Right lobe of liver (tissue), 6 donors: ENCODE measurements around the gene WNT9B. TPM values are rescaled to one million over a fixed set of nuclear protein-coding genes. Genes with fewer than 3 reads are reported as not detected.
A peak's percentile ranks its signal among the peaks of the same experiment; 100 is the strongest.

Experiments used
- ATAC-seq, 4 donors: fragments of 200-7000 bp; cut with Tn5 transposase; one replicate each; pipeline ENCODE4 v1.9.1; 2020; ENCODE audit warnings: mild to moderate bottlenecking in 4 of 4, moderate library complexity in 4 of 4
- DNase-seq, 3 donors: peaks; one replicate each; pipeline ENCODE4 v3.0.0-alpha.2; 2020
- H3K27ac ChIP-seq, 3 donors: fragments of 200-600 bp; one replicate each; pipeline ENCODE4 v1.8.0; 2022
- H3K27me3 ChIP-seq, 2 donors: fragments of 200-600 bp; one replicate each; pipeline ENCODE4 v1.8.0; 2022
- H3K36me3 ChIP-seq, 4 donors: fragments of 200-600 bp; sonication (generic) in 1 of 4; one replicate each; pipeline versions ENCODE4 v1.5.1 to v1.8.0; 2017 to 2022; ENCODE audit warnings: control low read depth in 1 of 4
- H3K4me1 ChIP-seq, 4 donors: fragments of 200-600 bp; sonication (generic) in 1 of 4; one replicate each; pipeline versions ENCODE4 v1.5.1 to v1.8.0; 2017 to 2022; ENCODE audit warnings: control low read depth in 1 of 4
- H3K4me3 ChIP-seq, 3 donors: fragments of 200-600 bp; one replicate each; pipeline ENCODE4 v1.8.0; 2022
- H3K9me3 ChIP-seq, 4 donors: fragments of 200-600 bp; sonication (generic) in 1 of 4; one replicate each; pipeline versions ENCODE4 v1.5.1 to v1.8.0; 2017 to 2022; ENCODE audit warnings: control low read depth in 1 of 4
- POLR2A ChIP-seq: fragments of 450-650 bp; IDR thresholded peaks from one replicate; pipeline ENCODE4 v1.6.1; 2017; ENCODE audit warnings: antibody characterized with exemption, mild to moderate bottlenecking
- WGBS: methylation state at CpG from one replicate; pipeline ENCODE4 v1.1.6; 2018; ENCODE audit warnings: low coverage, low lambda C conversion rate; ENCODE audit not compliant: insufficient coverage; ENCODE audit errors: missing lambda C conversion rate; 5-methylcytosine and 5-hydroxymethylcytosine counted together
- intact Hi-C, 2 donors: fragments of 100-400 bp; cut with DNase I; formaldehyde crosslinking; loops; one replicate each; pipeline versions ENCODE4 v1.11.2 to v1.14.1; 2022
- total RNA-seq, 6 experiments: library from RNA; depleted of rRNA in 2 of 6; stranded (reverse); fragments of >200 nt in 2 of 6; fragmentation: NEBNext Ultra II Directional in 3 of 6; extraction: Animal tissue kit (Norgen Biotek cat#: 25700) in 3 of 6; gene quantifications; one replicate each; pipeline versions ENCODE4 v1.1.0 to v1.2.4, GENCODE V29; 2016 to 2023
- TF ChIP-seq, protein P1 (sequence below), 4 donors: fragments of 200-600 bp in 3 of 4; fragments of 450-650 bp in 1 of 4; IDR thresholded peaks; one replicate each; pipeline versions ENCODE4 v1.5.1 to v1.8.0; 2016 to 2022; ENCODE audit warnings: antibody characterized with exemption in 4 of 4, mild to moderate bottlenecking in 2 of 4
- donor health status: DM: no; HTN: yes; CAD: no.
- donor health status: DM: no; HTN: no; CAD: no.
- donor health status: DM: no; HTN: no; CAD: no.
- donor health status: DM: no; HTN: yes; CAD: no.
- donor health status: DM: no; HTN: yes; CAD: no.

The WNT9B gene
- total RNA-seq, 6 experiments from 2014 or later, result 0.55 to 1.7 (median 1.2) TPM; not detected in 3

DNA sequence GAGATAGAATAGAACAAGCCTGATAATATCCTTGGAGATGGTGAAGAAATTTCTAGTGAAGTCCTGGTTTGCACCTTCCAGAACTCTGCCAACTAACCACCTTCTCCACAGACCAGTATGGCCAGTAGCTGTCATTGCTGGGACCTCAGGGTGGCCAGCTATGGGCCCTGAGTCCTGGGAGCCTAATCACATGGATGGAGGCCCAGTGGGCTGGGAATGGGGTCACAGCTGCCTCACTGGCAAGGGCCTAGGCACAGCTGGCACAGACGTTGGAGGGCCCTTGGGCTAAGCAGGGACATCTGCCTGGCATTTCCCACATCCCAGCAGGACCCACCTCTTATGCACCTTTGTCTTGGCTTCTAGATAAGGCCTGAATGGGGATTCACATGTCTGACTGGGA lies 25.3 kb upstream of the WNT9B start:
- DNase-seq (no peak), ATAC-seq (no peak)
- intact Hi-C loops, result no loop called here
- no CpG with 5 or more reads among the region's 1 CpG for WGBS
- peaks cover 0 to 4% of the 10 kb centered on the region in 2 donors for H3K27me3 ChIP-seq
- H3K4me3 ChIP-seq, result no peak overlapping the region
- no peaks in the 10 kb centered on the region for H3K9me3 ChIP-seq
- H3K27ac ChIP-seq, result no peak overlapping the region
- TF ChIP-seq, protein P1, sequence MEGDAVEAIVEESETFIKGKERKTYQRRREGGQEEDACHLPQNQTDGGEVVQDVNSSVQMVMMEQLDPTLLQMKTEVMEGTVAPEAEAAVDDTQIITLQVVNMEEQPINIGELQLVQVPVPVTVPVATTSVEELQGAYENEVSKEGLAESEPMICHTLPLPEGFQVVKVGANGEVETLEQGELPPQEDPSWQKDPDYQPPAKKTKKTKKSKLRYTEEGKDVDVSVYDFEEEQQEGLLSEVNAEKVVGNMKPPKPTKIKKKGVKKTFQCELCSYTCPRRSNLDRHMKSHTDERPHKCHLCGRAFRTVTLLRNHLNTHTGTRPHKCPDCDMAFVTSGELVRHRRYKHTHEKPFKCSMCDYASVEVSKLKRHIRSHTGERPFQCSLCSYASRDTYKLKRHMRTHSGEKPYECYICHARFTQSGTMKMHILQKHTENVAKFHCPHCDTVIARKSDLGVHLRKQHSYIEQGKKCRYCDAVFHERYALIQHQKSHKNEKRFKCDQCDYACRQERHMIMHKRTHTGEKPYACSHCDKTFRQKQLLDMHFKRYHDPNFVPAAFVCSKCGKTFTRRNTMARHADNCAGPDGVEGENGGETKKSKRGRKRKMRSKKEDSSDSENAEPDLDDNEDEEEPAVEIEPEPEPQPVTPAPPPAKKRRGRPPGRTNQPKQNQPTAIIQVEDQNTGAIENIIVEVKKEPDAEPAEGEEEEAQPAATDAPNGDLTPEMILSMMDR (IDR thresholded peaks at IDR 0.05), result no peak
- no peak for TF ChIP-seq POLR2A
- no peaks in the 10 kb centered on the region for H3K4me1 ChIP-seq
- no peaks in the 10 kb centered on the region for H3K36me3 ChIP-seq

DNA sequence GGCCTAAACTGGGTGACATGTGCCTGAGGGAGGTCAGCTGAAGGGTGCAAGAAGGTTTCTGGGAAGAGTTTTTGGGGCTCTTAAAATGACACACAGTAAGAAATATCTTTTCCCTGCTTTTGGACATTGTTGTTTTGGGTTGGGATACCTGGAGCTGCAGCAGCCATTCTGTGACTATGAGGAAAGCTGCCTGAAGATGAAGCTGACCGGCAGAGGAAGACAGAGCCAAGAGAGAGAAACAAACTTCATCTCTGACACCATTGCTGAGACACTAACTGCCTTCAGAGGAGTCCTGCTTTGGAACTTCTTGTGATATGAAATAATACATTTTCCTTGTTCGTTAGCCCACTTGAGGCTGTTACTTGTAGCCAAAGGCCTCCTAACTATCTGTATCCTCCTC lies 24.1 kb upstream of the WNT9B start:
- TF ChIP-seq, protein P1 (IDR thresholded peaks at IDR 0.05), result no peak
- no peak for TF ChIP-seq POLR2A
- H3K4me3 ChIP-seq, result no peak overlapping the region
- no peak overlapping the region for H3K27ac ChIP-seq
- no peaks in the 10 kb centered on the region for H3K9me3 ChIP-seq
- peaks cover 0 to 4% of the 10 kb centered on the region in 2 donors for H3K27me3 ChIP-seq
- intact Hi-C loops, result no loop called here
- H3K36me3 ChIP-seq, result no peaks in the 10 kb centered on the region
- ATAC-seq (no peak), DNase-seq (no peak)
- H3K4me1 ChIP-seq, result no peaks in the 10 kb centered on the region
- WGBS, result 76% methylated on average over 2 of the region's 2 CpGs

DNA sequence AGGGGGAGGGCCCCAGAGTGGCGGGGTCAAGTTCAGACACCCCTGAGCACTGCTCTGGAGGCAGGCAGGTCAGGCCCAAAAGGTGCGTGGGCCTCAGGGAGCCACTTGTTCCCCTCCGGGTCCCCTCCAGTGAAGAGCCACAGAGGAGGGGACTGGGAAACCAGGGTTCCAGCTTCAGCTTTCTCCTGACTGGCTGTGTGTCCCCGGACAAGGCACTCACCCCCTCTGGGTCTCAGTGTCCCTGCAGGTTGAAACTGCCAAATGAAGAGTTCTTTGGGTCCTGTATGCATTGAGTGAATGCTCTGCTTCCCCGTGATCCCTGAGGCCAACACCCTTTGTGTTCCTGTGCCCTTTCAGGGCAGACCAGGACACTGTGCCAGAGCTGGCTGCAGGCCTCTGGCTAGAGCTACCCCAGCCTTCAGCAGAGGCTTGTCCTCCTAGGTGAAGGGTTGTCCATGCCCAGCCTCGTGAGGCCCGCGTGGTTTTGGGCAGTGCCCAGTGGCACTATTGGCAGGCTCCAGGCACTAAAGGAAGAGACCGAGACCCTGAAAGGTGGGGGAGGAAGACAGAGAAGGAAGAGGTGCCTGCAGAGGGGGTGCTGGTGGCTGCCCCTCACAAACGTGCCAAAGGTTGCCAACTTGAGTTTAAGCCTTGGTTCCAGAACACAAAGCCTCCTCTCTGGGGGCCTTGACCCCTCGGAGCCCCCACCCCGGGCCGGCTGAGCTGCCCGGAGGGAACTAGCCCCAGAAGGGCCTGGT lies 19.6 kb upstream of the WNT9B start:
- ATAC-seq (peak in 1 of 4 donors; percentile 69), DNase-seq (no peak)
- WGBS, result 33% methylated on average over 4 of the region's 14 CpGs
- Histone ChIP-seq H3K9me3 (no peaks in the 10 kb centered on the region), H3K36me3 (no peaks in the 10 kb centered on the region), H3K27ac (no peak overlapping the region), H3K27me3 (no peaks in the 10 kb centered on the region), H3K4me1 (peaks cover 0 to 3% (median 0%) of the 10 kb centered on the region in 4 donors), H3K4me3 (no peak overlapping the region)
- intact Hi-C loops, result no loop called here
- TF ChIP-seq POLR2A, result no peak
- TF ChIP-seq, protein P1 (IDR thresholded peaks at IDR 0.05), result no peak

DNA sequence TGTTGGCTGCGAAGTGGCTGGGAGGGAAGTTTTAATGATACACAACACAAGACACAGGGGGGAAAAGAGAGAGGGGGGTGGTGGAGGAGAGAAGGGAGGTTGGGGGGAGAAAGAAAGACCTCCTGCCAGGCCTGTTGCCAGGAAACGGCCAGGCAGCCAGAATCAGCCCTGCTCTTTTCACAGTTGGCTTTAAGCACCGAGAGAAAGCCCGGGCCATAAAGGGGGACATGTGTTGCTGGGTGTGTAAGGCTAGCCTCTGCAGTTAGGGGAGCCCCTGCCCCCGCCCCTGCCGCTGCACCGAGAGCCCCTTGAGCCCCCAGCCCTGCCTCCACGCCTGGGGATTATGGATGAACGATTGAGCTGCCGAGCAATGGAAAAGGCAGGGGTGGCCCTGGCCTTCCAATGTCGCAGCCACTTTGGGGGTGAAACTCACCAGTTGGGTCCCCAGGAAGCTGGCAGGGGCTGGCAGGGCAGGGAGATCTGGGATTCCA lies 19.0 kb upstream of the WNT9B start:
- no peak for ATAC-seq
- no peaks in the 10 kb centered on the region for H3K9me3 ChIP-seq
- no peak overlapping the region for H3K4me3 ChIP-seq

More for the DNA sequence above, 19.0 kb upstream of the WNT9B start:
- TF ChIP-seq, protein P1 (IDR thresholded peaks at IDR 0.05), result no peak
- no peak for TF ChIP-seq POLR2A
- Histone ChIP-seq H3K36me3 (no peaks in the 10 kb centered on the region), H3K4me1 (peaks cover 0 to 3% (median 0%) of the 10 kb centered on the region in 4 donors), H3K27ac (no peak overlapping the region), H3K27me3 (no peaks in the 10 kb centered on the region)
- DNase-seq, result no peak
- 74% methylated on average over 4 of the region's 11 CpGs for WGBS
- intact Hi-C loops, result no loop called here
